Fibroblast of pulmonary artery (primary cell): ENCODE measurements around the gene ZNF496.
"Not testable (repeated sequence)": the region's sequence is repeated elsewhere in the genome, so short reads cannot be mapped to it uniquely, and the experiment has no call there.

Source experiments
- DNase-seq: peaks from one replicate; pipeline ENCODE4 v3.0.0-alpha.2; 2010; ENCODE audit warnings: low read depth
- H3K4me3 ChIP-seq: replicated peaks from 2 replicates; pipeline ENCODE4 v1.5.1; 2011; ENCODE audit warnings: low read depth, mild to moderate bottlenecking, control low read depth, low read length, moderate library complexity
- TF ChIP-seq, protein P1 (sequence below): IDR thresholded peaks from 2 replicates; pipeline ENCODE4 v1.5.1; 2011; ENCODE audit warnings: mild to moderate bottlenecking, control low read depth, low read length, inconsistent platforms; ENCODE audit errors: missing control alignments

Gene ZNF496

GRCh38 chr1:247331525-247332214 lies at the start of gene ZNF496:
Gene ZNF496 (minus strand): TSS chr1:247331867. CDS start chr1:247329578, 2,289 bp downstream.
- TF ChIP-seq, protein P1, sequence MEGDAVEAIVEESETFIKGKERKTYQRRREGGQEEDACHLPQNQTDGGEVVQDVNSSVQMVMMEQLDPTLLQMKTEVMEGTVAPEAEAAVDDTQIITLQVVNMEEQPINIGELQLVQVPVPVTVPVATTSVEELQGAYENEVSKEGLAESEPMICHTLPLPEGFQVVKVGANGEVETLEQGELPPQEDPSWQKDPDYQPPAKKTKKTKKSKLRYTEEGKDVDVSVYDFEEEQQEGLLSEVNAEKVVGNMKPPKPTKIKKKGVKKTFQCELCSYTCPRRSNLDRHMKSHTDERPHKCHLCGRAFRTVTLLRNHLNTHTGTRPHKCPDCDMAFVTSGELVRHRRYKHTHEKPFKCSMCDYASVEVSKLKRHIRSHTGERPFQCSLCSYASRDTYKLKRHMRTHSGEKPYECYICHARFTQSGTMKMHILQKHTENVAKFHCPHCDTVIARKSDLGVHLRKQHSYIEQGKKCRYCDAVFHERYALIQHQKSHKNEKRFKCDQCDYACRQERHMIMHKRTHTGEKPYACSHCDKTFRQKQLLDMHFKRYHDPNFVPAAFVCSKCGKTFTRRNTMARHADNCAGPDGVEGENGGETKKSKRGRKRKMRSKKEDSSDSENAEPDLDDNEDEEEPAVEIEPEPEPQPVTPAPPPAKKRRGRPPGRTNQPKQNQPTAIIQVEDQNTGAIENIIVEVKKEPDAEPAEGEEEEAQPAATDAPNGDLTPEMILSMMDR: no peak
- DNase-seq: peak; percentile 84
- peak within 1 kb of the TSS; percentile 86 for H3K4me3 ChIP-seq

DNA sequence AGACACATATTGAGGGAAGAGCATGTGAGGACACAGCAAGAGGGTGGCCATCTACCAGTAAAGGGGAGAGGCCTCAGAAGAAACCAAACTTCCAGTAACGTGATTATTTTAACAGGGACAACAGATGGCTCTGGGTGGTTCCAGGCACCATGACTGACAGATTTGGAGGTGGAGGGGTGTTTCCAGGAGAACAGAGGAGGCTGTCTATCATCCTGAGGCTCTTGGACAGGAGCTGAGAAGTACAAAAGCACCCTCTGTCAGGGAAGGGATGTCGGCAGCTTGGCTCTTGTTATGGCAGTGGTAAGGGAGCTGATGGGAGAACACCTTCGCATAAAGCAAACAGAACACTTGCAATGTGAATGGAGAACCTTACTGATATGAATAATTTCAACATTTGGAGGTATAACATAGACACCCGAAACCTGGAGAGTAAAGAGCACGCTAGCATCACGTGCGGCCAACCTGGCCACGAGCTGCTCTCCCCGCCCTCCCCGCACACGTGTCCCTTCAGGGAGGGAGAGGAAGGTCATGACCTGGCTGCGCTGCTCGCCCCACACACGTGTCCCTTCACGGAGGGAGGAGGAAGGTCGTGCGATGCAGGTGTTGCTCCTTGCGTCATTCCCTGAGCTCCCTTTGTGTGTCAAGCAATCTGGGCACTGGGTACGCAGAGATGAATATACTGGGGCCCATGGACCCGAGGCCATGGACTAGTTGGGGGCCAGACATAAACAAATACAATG lies 46.8 kb upstream of the ZNF496 start:
- TF ChIP-seq, protein P1: no peak
- no peak overlapping the region for H3K4me3 ChIP-seq
- no peak for DNase-seq

- H3K4me3 ChIP-seq, DNase-seq: not testable (repeated sequence)
Measured at GRCh38 chr1:247377656-247378055, 46.0 kb upstream of the ZNF496 start.

GRCh38 chr1:247376659-247377058 lies 45.0 kb upstream of the ZNF496 start:
- DNase-seq: no peak
- H3K4me3 ChIP-seq: no peak overlapping the region
- TF ChIP-seq, protein P1: no peak

DNA sequence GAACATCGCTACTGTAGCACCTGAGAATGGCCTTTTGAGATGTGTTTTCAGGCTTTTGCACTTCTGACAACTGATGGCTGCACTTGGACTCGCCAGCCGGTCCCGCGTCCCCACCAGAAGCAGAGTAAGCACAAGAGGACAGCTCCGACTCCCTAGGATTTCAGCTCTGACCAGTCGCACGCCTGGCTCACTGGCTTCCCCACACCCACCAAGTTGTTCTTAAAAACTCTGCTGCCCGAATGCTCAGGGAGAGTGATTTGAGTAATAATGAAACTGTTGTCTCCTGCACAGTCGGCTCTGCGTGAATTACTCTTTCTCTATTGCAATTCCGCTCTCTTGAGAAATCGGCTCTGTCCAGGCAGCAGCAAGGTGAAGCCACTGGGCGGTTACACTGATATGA lies 44.1 kb upstream of the ZNF496 start:
- TF ChIP-seq, protein P1: no peak
- DNase-seq: no peak
- H3K4me3 ChIP-seq: no peak overlapping the region

DNA sequence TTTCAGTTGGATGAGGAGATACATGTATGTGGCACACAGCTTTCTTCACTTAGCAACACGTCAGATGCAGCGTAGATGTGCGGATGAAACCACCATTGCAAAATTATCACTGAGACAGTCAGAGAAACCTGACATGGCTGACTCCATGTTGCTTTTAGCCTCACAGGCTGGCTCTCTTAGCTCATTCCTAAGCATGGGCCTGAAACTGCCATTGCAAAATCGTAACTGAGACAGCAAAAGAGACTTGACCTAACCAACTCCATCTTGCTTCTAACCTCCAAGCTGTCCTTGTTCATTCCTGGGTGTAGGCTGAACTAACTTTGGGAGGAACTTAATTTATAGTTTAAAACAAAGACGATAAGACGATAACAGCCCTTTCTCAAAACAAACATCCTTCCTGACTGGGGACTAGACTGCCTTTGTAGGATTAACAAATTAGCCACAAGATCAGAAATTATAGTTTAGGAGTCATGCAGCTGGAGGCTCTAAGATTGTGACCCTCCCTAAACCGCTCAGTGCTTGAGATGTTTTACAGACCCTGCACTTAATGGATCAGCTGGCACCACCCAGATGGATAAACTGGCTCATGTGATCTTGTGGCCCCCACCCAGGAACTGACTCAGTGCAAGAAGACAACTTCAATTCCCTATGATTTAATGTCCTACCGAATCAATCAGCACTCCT lies 43.1 kb upstream of the ZNF496 start:
- DNase-seq: not testable (repeated sequence)

DNA sequence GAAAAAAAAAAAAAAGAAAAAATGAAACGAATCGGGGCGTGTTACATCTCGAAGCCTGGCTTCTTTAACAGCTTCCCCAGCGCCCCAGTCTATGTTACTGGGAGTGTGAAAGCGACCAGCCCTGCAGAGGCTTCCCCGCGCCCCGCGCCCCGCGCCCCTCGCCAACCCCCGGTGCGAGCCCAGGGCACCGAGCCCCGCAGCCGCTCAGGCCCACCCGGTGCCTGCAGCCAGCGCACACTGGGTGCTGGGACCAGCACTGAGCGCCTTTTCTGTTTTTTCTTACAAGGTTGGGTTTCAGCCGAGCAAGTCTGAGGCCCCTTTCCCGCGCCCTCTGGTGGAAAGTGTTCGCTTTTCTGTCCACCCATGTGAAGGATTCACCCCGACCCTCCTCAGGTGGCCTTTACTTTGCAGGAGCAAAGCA lies 42.1 kb upstream of the ZNF496 start:
- peak overlapping the region; percentile 17 for H3K4me3 ChIP-seq
- DNase-seq: peak; percentile 49
- TF ChIP-seq, protein P1: peak; percentile 50

More for the DNA sequence above, 43.1 kb upstream of the ZNF496 start:
- H3K4me3 ChIP-seq: not testable (repeated sequence)
